ENCODE results near the gene PRAC2.
A peak's percentile ranks its signal among the peaks of the same experiment; 100 is the strongest.

The PRAC2 gene

GRCh38 chr17:48720266-48721008 is 2.5 kb upstream of the PRAC2 start:
- no peak for DNase-seq (ENCODE audit: low spot score)

- no peak for DNase-seq (ENCODE audit: low spot score)
Measured at GRCh38 chr17:48721009-48721402, 2.0 kb upstream of the PRAC2 start.

DNA sequence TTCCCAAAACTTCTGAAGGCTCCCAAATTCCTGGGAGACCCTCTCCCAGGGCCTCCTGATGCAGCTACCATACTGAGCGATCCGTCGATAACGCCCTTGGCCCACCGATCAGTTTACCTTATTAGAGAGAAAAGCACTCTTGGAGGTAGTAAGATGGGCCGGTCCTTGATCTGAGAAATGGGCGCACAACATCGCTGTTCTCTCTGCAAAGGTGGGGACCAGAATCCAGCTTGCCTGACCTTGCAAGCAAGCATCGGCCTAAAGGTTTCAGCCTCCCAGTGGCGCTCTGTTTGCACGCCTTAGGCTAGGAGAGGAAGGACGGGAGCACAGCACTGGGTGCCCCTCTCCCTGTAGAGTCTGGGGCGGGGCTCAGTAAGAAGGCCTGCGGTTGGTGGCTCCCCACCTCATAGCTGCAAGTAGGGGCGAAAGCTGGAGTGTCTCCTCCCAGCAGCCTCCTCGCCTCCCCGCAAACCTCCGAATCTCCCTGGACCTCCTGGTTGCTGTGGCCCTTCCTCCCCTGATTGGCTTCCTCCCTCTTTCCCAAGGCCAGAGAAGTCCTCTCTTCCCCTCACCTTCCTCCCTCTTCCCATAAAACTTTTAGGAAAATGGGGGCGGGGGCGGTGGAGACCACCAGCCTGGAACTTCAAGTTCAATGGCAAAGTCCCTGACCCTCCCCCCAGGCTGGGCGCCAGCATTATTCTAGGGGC is 631 bp upstream of the PRAC2 start, which contains the start of gene PRAC1:
TSS of gene PRAC1 (minus strand) at position 318 of the 707 bp plus-strand sequence. CDS start at position 192, 126 bp downstream.
- no peak for DNase-seq (ENCODE audit: low spot score)

GRCh38 chr17:48723423-48724250 is 652 bp downstream of the PRAC2 start:
- no peak for DNase-seq (ENCODE audit: low spot score)

DNA sequence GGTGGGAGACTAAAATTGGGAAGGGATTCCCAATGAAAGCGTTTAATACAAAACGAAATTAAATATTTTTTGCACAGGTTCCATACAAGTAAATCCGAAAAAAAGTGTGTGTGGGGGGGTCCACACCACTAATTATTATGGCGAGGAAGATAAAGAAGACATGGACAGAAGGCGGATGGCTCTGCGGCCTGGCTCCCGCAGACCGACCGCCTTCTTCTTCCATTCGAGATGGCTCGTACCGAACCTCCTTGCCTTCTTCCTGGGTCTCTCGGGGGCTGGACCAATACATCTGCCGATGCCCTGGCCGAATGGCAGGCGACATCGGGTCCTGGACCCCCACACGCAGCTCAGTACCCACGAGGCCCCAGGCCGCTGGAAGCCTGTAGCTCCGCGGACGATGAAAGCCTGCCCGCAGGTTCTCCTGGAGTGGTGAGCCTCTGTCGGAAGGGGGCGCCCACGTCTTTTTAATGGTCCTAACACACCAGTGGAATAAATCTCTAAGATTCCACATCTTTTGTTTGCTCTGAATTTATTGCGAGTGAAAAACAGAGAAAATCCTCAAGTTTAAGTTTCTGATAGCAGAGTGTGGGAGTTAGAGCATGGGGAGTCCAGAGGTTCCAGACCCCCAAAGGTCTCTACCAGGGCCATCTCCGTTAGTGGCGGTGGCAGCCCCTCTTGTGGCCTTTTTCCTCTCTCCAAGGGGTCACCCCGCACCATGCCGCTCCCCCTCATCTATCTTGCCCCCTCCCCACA is 1.4 kb downstream of the PRAC2 start:
- DNase-seq (ENCODE audit: low spot score) = peak; percentile 76

DNA sequence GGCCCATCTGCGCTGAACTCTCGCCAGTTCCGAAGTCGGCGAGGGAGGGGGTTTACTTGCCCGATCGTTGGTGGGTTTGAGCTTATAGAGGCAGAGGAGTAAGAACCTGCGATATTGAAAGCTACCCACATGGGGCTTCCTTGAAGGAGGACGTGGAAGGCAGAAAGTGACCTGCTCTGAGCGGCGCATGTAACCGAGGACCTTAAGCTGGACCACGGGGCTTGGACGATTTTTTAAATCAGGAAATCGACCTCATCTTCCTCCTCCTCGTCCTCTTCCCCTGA is 2.0 kb downstream of the PRAC2 start:
- DNase-seq (ENCODE audit: low spot score) = no peak

DNA sequence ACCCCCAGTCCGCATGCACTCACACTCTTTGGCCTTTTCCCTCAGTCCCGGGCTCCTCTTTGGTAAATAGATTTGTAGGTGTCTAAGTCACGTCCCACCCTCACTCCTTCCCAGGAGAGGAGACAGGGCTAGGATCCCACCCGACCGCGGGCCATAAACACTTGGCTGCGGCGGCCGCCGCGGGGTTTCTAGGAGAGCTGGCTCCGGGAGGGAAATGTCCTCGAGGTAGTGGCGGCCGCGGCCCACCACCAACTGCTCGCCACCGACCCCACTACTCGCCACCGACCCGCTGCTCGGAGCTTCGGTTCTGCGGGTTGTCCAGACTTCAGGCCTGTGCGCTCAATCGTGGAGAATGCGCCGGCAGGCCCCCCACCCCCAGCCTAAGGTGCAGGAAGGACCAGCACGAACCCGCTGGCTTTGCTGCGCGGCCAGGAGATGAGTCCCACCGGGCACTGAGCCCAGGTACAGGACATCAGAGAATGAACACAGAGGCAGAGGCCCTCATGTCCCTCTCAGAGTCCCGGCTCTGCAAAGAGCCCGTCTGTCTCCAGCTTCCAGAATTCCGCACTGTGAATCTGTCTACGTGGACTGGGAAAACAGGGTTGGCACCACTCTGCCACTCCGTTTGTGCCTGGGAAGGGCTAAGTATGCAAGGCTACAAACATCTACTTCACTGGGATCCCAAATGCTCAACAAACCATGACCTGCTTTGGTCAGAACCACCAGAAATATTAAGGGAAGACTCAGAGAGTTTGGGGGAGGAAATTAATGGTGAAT is 2.5 kb downstream of the PRAC2 start:
- peak; percentile 24 for DNase-seq (ENCODE audit: low spot score)

DNA sequence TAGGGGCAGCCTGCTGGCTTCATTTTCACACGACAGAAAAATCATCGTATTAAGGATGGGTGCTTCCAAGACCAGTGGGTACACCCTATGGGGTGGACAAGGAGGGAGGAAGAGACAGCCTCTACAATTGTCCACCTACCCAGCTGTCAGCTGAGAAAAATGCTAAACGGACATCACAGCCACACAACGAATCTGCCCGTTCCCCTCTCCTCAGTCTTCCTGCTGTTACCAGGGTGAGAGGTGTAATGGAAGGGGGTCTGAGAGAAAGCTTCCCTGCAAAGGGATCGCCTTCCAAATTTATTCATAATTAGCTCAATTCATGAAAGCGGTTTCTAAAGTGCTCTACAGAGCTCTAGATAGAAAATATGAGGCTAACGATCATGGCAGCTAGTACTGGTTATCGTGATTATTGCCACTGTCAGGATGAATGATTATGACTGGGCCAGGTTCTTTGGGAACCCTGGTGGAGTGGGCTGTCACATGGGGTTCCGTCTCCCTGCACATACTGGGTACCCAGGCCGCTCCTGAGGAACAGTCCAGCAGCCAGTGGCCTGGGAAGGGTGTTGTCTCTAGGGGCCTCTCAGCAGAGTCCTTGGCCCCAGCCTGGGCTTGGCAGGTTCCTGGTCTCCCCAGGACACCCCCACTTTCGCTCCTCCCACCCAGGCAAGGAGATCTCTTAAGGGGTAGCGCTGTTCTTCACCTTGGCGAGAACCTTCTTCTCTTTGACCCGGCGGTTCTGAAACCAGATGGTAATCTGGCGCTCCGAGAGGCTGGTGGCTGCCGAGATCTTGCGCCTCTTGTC is 3.3 kb downstream of the PRAC2 start:
- DNase-seq (ENCODE audit: low spot score) = no peak

DNA sequence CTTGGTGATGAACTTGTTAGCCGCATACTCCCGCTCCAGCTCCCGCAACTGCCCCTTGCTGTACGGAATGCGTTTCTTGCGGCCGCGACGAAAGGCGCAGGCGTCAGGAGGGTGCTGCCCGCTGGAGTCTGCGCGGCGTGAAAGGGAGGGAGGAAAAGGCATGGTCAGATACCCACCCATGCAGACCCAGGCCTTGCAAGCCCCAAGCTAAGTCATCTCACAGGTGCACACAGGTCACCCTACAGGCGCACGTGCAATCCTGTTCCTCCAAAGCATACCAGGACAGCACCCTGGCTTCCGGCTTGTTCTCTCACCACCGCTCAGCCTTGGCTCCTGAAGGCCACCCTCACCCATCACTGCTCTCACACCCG is 3.9 kb downstream of the PRAC2 start:
- no peak for DNase-seq (ENCODE audit: low spot score)

- DNase-seq (ENCODE audit: low spot score) = no peak
Measured at GRCh38 chr17:48727415-48728175, 4.6 kb downstream of the PRAC2 start.

DNA sequence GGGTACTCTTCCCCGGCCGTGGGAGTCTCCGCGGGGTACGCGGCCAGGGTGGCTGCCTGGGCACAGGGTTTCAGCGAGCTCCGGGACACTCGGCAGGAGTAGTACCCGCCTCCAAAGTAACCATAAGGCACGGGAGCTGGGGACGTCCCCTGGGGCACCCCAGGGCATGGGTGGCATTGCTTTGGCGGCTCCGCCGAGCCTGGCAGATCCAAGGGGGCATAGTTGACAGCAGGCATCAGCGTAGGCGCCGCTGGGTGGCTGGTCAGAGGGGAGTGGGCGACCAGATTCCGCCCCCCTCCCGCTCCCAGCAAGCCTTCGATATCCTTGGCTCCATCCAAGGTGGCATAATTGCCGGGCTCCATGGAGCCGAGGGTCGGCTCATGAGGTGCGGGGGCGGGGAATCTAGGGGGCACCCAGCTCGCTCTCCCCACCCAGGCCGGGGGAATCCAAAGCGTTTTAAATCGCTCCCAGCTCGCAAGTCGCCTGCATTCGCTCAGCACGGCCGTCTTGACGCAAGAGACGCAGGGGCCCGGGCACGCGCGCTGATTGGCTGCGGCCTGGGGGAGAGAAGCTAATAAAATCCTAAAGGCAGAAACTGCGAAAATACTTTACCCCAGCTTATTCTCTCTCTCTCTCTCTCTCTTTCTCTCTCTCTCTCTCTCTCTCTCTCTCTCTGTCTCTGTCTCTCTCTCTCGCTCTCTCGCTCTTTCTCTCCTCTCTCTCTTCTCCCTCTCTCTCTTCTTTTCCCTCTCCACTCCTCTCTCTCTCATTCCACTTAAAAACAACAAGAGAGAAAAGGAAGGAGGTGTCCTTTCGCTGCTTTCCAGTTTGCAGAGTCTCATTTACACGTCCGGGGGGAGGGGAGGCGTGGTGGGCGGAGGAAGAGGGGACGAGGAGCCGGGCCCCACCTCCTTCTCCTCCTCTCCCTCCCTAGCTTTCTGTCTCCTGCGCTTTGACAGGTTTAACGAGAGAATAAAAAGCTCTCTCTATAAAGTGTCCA is 5.5 kb downstream of the PRAC2 start, which contains the start of gene HOXB13:
TSS of gene HOXB13 (minus strand) at position 519 of the 1,000 bp plus-strand sequence. CDS start at position 362, 157 bp downstream.
- peak; percentile 32 for DNase-seq (ENCODE audit: low spot score)

DNA sequence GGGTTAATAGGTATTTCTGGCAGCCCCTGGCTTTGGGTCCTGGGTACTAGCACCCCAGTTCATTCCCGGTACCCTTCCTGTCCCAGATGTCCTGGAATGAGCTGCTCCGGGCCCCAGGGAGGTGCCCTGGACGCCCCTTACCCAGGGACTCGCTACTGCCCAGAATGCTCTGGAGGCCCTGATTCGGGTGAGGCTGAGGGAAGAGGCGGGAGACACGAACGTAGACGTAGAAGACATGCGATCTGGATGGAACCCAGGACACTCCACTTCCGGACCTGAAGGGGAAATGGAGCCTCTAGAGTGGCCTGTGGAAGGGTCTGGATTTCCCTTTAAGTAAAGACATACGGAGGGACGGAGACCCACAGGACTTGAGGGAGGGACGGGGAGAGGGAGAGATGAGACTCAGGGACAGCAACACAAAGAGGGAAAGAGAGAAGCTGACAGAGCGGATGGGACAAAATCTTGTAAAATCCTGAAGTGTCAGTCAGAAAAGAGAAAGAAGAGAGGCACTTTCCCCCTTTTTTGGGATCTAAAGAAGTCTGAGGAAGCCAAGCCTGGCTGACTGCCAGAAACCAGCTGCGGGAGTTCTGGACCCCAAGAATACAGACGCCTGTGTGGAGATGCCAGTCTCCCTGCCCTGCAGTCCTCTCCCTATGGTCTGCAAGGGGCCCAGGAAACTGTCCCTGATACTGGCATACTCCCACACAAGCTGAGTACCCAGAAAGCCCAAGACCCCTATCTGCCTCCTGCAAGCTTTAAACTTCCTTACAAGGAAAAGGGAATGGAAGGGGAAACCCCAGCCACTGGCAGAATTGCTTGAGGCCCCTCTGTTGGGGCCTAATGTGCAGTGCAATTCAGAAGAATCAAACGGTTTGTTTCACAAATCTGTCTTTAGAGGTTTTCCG is 6.6 kb downstream of the PRAC2 start:
- no peak for DNase-seq (ENCODE audit: low spot score)

DNA sequence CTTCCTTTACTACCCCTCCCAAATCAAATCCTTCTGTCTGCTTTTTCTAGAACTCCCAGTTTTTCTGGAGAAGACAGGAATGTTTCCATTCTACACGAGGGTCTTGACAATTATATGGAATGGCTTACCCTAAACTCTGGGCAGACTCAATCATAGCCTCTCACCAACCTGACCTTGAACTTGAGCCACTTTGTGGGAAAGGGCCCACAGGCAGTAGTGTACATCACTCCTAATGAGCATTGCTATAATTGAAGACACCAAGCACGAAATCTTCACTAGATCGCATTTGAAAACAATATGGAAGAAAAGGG is 7.2 kb downstream of the PRAC2 start:
- no peak for DNase-seq (ENCODE audit: low spot score)

- DNase-seq (ENCODE audit: low spot score) = no peak
Measured at GRCh38 chr17:48731355-48731754, 8.4 kb downstream of the PRAC2 start.

- no peak for DNase-seq (ENCODE audit: low spot score)
Measured at GRCh38 chr17:48732688-48733629, 10.0 kb downstream of the PRAC2 start.

DNA sequence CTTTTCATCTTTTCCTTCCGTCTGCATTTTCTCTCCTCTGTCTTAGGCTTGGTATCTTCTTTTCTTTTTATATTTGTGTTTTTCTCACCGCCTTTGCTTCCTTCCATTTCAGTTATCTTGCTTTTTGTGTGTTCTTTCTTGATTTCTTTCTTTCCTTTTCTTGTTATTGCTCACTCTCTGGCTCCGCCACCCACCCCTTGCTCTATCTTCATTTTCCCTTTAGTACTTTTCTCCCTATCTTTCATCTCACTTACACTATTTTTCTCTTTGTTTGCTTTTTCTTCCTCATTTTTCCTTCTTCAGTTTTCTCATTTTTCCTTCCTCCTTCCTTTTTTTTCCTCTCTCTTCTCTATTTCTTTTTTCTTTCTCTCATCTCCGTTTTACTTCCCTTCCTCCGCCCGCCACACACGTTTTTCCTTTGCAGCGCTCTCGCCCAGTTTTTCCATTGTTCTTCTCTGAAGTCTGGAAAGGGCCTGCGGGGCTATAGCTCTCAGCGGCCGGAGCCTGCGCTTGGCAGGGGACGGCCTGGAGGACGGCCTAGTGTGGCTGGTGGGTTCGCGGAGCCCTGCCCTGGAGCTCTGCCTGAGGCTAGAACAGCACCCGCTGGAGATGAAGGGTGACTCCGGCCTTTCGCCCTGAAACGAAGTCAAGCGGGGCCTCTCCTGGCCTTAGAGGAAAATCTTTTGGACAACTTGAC is 10.8 kb downstream of the PRAC2 start:
- DNase-seq (ENCODE audit: low spot score) = no peak
